GM03348 (cell line): ENCODE data around the gene GC.
"Not testable (repeated sequence)": the region's sequence is repeated elsewhere in the genome, so short reads cannot be mapped to it uniquely, and the experiment has no call there.

Source experiments
- DNase-seq: peaks from one replicate; pipeline ENCODE4 v3.0.0; 2012; ENCODE audit warnings: low spot score

The GC gene

GRCh38 chr4:71765821-71766383, 18.0 kb downstream of the GC start:
- no peak for DNase-seq

- peak; percentile 11 for DNase-seq
Observed at GRCh38 chr4:71765350-71765749, 18.5 kb downstream of the GC start.

- DNase-seq, result no peak
Observed at GRCh38 chr4:71752383-71753042, 31.4 kb downstream of the GC start.

- no peak for DNase-seq
Observed at GRCh38 chr4:71749008-71749594, 34.8 kb downstream of the GC start.

GRCh38 chr4:71746379-71746778, 37.5 kb downstream of the GC start:
- DNase-seq, result no peak

GRCh38 chr4:71738782-71739181, 45.1 kb downstream of the GC start:
- DNase-seq, result not testable (repeated sequence)

- peak; percentile 51 for DNase-seq
Observed at GRCh38 chr4:71732706-71733105, 51.2 kb downstream of the GC start.

- DNase-seq, result no peak
Observed at GRCh38 chr4:71732066-71732465, 51.8 kb downstream of the GC start.

GRCh38 chr4:71729856-71730255, 54.0 kb downstream of the GC start:
- no peak for DNase-seq

- peak; percentile 38 for DNase-seq
Observed at GRCh38 chr4:71713611-71714203, 70.2 kb downstream of the GC start.

GRCh38 chr4:71711985-71712348, 71.9 kb downstream of the GC start:
- no peak for DNase-seq

GRCh38 chr4:71711044-71711984, 72.6 kb downstream of the GC start:
- no peak for DNase-seq

- DNase-seq, result no peak
Observed at GRCh38 chr4:71709961-71710360, 73.9 kb downstream of the GC start.

GRCh38 chr4:71698141-71698540, 85.7 kb downstream of the GC start:
- DNase-seq, result no peak

- no peak for DNase-seq
Observed at GRCh38 chr4:71697031-71697430, 86.8 kb downstream of the GC start.

GRCh38 chr4:71694961-71695360, 88.9 kb downstream of the GC start:
- DNase-seq, result peak; percentile 5

- no peak for DNase-seq
Observed at GRCh38 chr4:71692963-71693362, 90.9 kb downstream of the GC start.

GRCh38 chr4:71692198-71692597, 91.7 kb downstream of the GC start:
- DNase-seq, result no peak
